ENCODE results near the gene CDS1.
"Not testable (repeated sequence)": the region's sequence is repeated elsewhere in the genome, so short reads cannot be mapped to it uniquely, and the experiment has no call there.

The CDS1 gene

GRCh38 chr4:84673475-84674240 is 90.7 kb downstream of the CDS1 start:
- peak; percentile 88 for DNase-seq (ENCODE audit: low read depth, low spot score)

GRCh38 chr4:84677093-84677492 is 94.2 kb downstream of the CDS1 start:
- DNase-seq (ENCODE audit: low read depth, low spot score), result no peak

GRCh38 chr4:84677995-84678394 is 95.1 kb downstream of the CDS1 start:
- no peak for DNase-seq (ENCODE audit: low read depth, low spot score)

- DNase-seq (ENCODE audit: low read depth, low spot score), result no peak
Measured at GRCh38 chr4:84678976-84679744, 96.2 kb downstream of the CDS1 start.

- DNase-seq (ENCODE audit: low read depth, low spot score), result peak; percentile 56
Measured at GRCh38 chr4:84680956-84681355, 98.0 kb downstream of the CDS1 start.

- DNase-seq (ENCODE audit: low read depth, low spot score), result peak; percentile 87
Measured at GRCh38 chr4:84681486-84682274, 98.8 kb downstream of the CDS1 start.

- DNase-seq (ENCODE audit: low read depth, low spot score), result not testable (repeated sequence)
Measured at GRCh38 chr4:84682661-84683060, 99.7 kb downstream of the CDS1 start.

GRCh38 chr4:84683064-84683850 is 100.3 kb downstream of the CDS1 start:
- no peak for DNase-seq (ENCODE audit: low read depth, low spot score)

GRCh38 chr4:84684361-84684760 is 101.4 kb downstream of the CDS1 start:
- peak; percentile 41 for DNase-seq (ENCODE audit: low read depth, low spot score)

- DNase-seq (ENCODE audit: low read depth, low spot score), result no peak
Measured at GRCh38 chr4:84685105-84685504, 102.2 kb downstream of the CDS1 start.

GRCh38 chr4:84688605-84689004 is 105.7 kb downstream of the CDS1 start:
- DNase-seq (ENCODE audit: low read depth, low spot score), result no peak

GRCh38 chr4:84689197-84689596 is 106.3 kb downstream of the CDS1 start:
- DNase-seq (ENCODE audit: low read depth, low spot score), result no peak

- DNase-seq (ENCODE audit: low read depth, low spot score), result no peak
Measured at GRCh38 chr4:84690481-84690880, 107.6 kb downstream of the CDS1 start.

GRCh38 chr4:84691170-84691691 is 108.3 kb downstream of the CDS1 start:
- DNase-seq (ENCODE audit: low read depth, low spot score), result peak; percentile 89

- DNase-seq (ENCODE audit: low read depth, low spot score), result no peak
Measured at GRCh38 chr4:84691800-84692199, 108.9 kb downstream of the CDS1 start.

- no peak for DNase-seq (ENCODE audit: low read depth, low spot score)
Measured at GRCh38 chr4:84697159-84697558, 114.2 kb downstream of the CDS1 start.

- DNase-seq (ENCODE audit: low read depth, low spot score), result no peak
Measured at GRCh38 chr4:84697615-84698201, 114.8 kb downstream of the CDS1 start.

- DNase-seq (ENCODE audit: low read depth, low spot score), result no peak
Measured at GRCh38 chr4:84699001-84699671, 116.2 kb downstream of the CDS1 start.
